ENCODE results near the gene SERPINA6.

SERPINA6 gene

GRCh38 chr14:94295360-94296180 is 27.6 kb downstream of the SERPINA6 start:
- Histone ChIP-seq H3K4ac (ENCODE audit: low read depth, low read length) (no peak overlapping the region), H3K36me3 (ENCODE audit: control insufficient read depth, insufficient read depth, low read length) (no peaks in the 10 kb centered on the region), H3K79me1 (ENCODE audit: low read length) (no peaks in the 10 kb centered on the region), H3K27me3 (ENCODE audit: insufficient read depth, low read length, poor library complexity) (no peaks in the 10 kb centered on the region), H3K18ac (ENCODE audit: low read length) (no peak overlapping the region), H3K27ac (ENCODE audit: low read depth, low read length) (no peak overlapping the region), H3K79me2 (ENCODE audit: control insufficient read depth, insufficient read depth, low read length) (no peaks in the 10 kb centered on the region), H4K8ac (ENCODE audit: low read depth, low read length) (no peak overlapping the region), H3K23ac (ENCODE audit: low read length) (no peak overlapping the region), H3K9ac (ENCODE audit: low read length) (no peak overlapping the region), H3K56ac (ENCODE audit: low read length) (no peak overlapping the region), H2BK15ac (replicated peaks; ENCODE audit: low read depth) (no peak overlapping the region), H2BK5ac (ENCODE audit: low read length) (no peak overlapping the region), H3K4me3 (ENCODE audit: low read length) (no peak overlapping the region), H4K5ac (ENCODE audit: low read length) (no peak overlapping the region), H2BK120ac (ENCODE audit: low read depth, low read length) (no peak overlapping the region), H3K4me1 (ENCODE audit: control insufficient read depth, low read depth, low read length) (no peaks in the 10 kb centered on the region), H3K4me2 (ENCODE audit: low read length) (no peak overlapping the region), H2AK5ac (ENCODE audit: low read length) (no peak overlapping the region)
- no CpG with 5 or more reads among the region's 9 CpGs for WGBS (ENCODE audit: extremely low coverage, insufficient coverage, low lambda C conversion rate)
- DNase-seq, result no peak

DNA sequence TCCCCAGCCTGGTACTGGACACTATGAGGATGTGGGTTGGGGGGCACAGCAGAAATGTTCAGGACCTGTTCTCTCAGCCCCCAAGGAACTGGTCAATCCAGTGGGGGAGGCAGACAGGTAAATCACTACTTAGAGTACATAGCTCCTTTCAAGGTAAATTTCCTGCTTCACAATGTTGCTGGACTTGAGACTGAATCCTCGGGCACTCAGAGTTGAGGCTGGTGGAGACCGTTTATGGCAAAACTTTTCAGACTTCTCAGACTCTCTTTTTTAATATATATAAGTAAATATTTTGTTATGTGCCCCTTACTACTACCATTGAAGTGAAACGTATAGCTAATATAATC is 29.6 kb downstream of the SERPINA6 start:
- H3K79me2 ChIP-seq (ENCODE audit: control insufficient read depth, insufficient read depth, low read length), result no peaks in the 10 kb centered on the region
- no peak overlapping the region for H3K27ac ChIP-seq (ENCODE audit: low read depth, low read length)
- no peak overlapping the region for H4K5ac ChIP-seq (ENCODE audit: low read length)
- H2AK5ac ChIP-seq (ENCODE audit: low read length), result no peak overlapping the region
- H4K8ac ChIP-seq (ENCODE audit: low read depth, low read length), result no peak overlapping the region
- no peak overlapping the region for H3K23ac ChIP-seq (ENCODE audit: low read length)
- no peak overlapping the region for H3K4me2 ChIP-seq (ENCODE audit: low read length)
- H3K36me3 ChIP-seq (ENCODE audit: control insufficient read depth, insufficient read depth, low read length), result no peaks in the 10 kb centered on the region
- WGBS (ENCODE audit: extremely low coverage, insufficient coverage, low lambda C conversion rate), result no CpG with 5 or more reads among the region's 3 CpGs
- no peak overlapping the region for H2BK5ac ChIP-seq (ENCODE audit: low read length)
- H3K4me3 ChIP-seq (ENCODE audit: low read length), result no peak overlapping the region
- no peak overlapping the region for H3K56ac ChIP-seq (ENCODE audit: low read length)
- H3K4ac ChIP-seq (ENCODE audit: low read depth, low read length), result no peak overlapping the region
- H3K18ac ChIP-seq (ENCODE audit: low read length), result no peak overlapping the region
- H3K9ac ChIP-seq (ENCODE audit: low read length), result no peak overlapping the region
- H3K4me1 ChIP-seq (ENCODE audit: control insufficient read depth, low read depth, low read length), result no peaks in the 10 kb centered on the region
- H2BK15ac ChIP-seq (replicated peaks; ENCODE audit: low read depth), result no peak overlapping the region
- no peak overlapping the region for H2BK120ac ChIP-seq (ENCODE audit: low read depth, low read length)
- no peaks in the 10 kb centered on the region for H3K79me1 ChIP-seq (ENCODE audit: low read length)
- DNase-seq, result no peak
- H3K27me3 ChIP-seq (ENCODE audit: insufficient read depth, low read length, poor library complexity), result no peaks in the 10 kb centered on the region

GRCh38 chr14:94292872-94293577 is 30.1 kb downstream of the SERPINA6 start, which contains the start of gene SERPINA10:
Gene SERPINA10 (minus strand): TSS chr14:94293268. CDS start chr14:94290593, 2,675 bp downstream.
- Histone ChIP-seq H2BK120ac (ENCODE audit: low read depth, low read length) (no peak within 1 kb of the TSS), H3K23ac (ENCODE audit: low read length) (no peak within 1 kb of the TSS), H3K4ac (ENCODE audit: low read depth, low read length) (no peak within 1 kb of the TSS), H3K79me1 (ENCODE audit: low read length) (no peaks in the 10 kb centered on the region), H3K18ac (ENCODE audit: low read length) (no peak within 1 kb of the TSS), H3K9ac (ENCODE audit: low read length) (no peak within 1 kb of the TSS), H3K4me3 (ENCODE audit: low read length) (no peak within 1 kb of the TSS), H3K27ac (ENCODE audit: low read depth, low read length) (no peak within 1 kb of the TSS), H3K56ac (ENCODE audit: low read length) (no peak within 1 kb of the TSS), H4K5ac (ENCODE audit: low read length) (no peak within 1 kb of the TSS), H3K36me3 (ENCODE audit: control insufficient read depth, insufficient read depth, low read length) (no peaks in the 10 kb centered on the region), H2BK5ac (ENCODE audit: low read length) (no peak within 1 kb of the TSS), H2AK5ac (ENCODE audit: low read length) (no peak within 1 kb of the TSS), H3K27me3 (ENCODE audit: insufficient read depth, low read length, poor library complexity) (no peaks in the 10 kb centered on the region), H3K4me1 (ENCODE audit: control insufficient read depth, low read depth, low read length) (no peaks in the 10 kb centered on the region), H3K79me2 (ENCODE audit: control insufficient read depth, insufficient read depth, low read length) (no peaks in the 10 kb centered on the region), H2BK15ac (replicated peaks; ENCODE audit: low read depth) (no peak within 1 kb of the TSS), H4K8ac (ENCODE audit: low read depth, low read length) (no peak within 1 kb of the TSS), H3K4me2 (ENCODE audit: low read length) (no peak within 1 kb of the TSS)
- WGBS (ENCODE audit: extremely low coverage, insufficient coverage, low lambda C conversion rate), result no CpG with 5 or more reads among the region's 10 CpGs
- DNase-seq, result no peak

DNA sequence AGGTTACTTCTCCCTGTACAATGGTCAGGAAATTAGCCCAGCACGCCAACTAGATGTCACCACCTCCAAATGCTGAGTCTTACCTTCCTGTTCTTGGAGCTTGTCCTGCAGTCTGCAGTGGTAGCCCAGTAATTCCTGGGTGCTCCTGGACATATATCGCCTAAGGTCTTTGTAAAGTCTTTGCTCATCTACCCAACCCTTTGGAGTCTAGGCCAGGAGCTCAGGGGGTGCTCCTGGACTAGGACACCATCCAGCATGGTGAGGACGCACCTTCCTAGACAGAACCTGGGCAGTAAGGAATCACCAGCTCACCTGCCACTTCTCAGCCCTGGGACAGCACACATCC is 30.6 kb downstream of the SERPINA6 start:
- H3K79me2 ChIP-seq (ENCODE audit: control insufficient read depth, insufficient read depth, low read length), result no peaks in the 10 kb centered on the region
- H3K36me3 ChIP-seq (ENCODE audit: control insufficient read depth, insufficient read depth, low read length), result no peaks in the 10 kb centered on the region
- no peak overlapping the region for H3K23ac ChIP-seq (ENCODE audit: low read length)
- no peak overlapping the region for H4K8ac ChIP-seq (ENCODE audit: low read depth, low read length)
- H3K79me1 ChIP-seq (ENCODE audit: low read length), result no peaks in the 10 kb centered on the region
- H3K27me3 ChIP-seq (ENCODE audit: insufficient read depth, low read length, poor library complexity), result no peaks in the 10 kb centered on the region
- WGBS (ENCODE audit: extremely low coverage, insufficient coverage, low lambda C conversion rate), result no CpG with 5 or more reads among the region's 3 CpGs
- no peak overlapping the region for H4K5ac ChIP-seq (ENCODE audit: low read length)
- H3K4me3 ChIP-seq (ENCODE audit: low read length), result no peak overlapping the region
- H3K27ac ChIP-seq (ENCODE audit: low read depth, low read length), result no peak overlapping the region
- H2BK5ac ChIP-seq (ENCODE audit: low read length), result no peak overlapping the region
- H2BK120ac ChIP-seq (ENCODE audit: low read depth, low read length), result no peak overlapping the region
- H2AK5ac ChIP-seq (ENCODE audit: low read length), result no peak overlapping the region
- no peak overlapping the region for H3K9ac ChIP-seq (ENCODE audit: low read length)
- no peaks in the 10 kb centered on the region for H3K4me1 ChIP-seq (ENCODE audit: control insufficient read depth, low read depth, low read length)
- no peak overlapping the region for H3K4ac ChIP-seq (ENCODE audit: low read depth, low read length)
- H3K56ac ChIP-seq (ENCODE audit: low read length), result no peak overlapping the region
- no peak overlapping the region for H2BK15ac ChIP-seq (replicated peaks; ENCODE audit: low read depth)
- no peak overlapping the region for H3K4me2 ChIP-seq (ENCODE audit: low read length)
- DNase-seq, result no peak
- no peak overlapping the region for H3K18ac ChIP-seq (ENCODE audit: low read length)

DNA sequence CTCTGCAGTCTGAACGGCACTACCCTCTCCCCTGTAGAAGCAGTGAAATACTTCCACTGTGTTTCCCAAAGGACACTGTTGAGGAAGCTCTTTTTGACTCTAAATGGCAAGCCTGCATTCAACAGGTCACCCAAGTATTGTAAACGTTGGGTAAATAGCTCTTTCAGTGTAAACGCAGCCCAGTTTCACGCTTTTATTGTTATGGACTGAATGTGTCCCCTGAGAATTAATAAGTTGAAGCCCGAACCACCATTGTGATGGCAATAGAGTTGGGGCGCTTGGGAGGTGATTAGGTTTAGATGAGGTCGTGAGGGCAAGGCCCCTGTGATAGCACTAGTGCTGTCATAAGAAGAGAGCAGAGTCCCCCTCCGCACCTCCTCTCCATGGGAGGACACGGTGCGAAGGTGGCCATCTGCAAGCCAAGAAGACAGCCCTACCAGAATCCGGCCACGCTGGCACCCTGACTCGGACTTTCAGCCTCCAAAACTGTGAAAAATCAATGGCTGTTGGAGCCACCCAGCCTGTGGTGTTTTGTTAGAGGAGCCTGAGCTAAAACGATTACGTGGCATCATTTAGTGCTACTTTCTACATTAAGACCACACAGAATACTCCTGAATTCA is 31.1 kb downstream of the SERPINA6 start:
- no peak overlapping the region for H2BK5ac ChIP-seq (ENCODE audit: low read length)
- no peak overlapping the region for H3K27ac ChIP-seq (ENCODE audit: low read depth, low read length)
- H3K18ac ChIP-seq (ENCODE audit: low read length), result no peak overlapping the region
- no CpG with 5 or more reads among the region's 15 CpGs for WGBS (ENCODE audit: extremely low coverage, insufficient coverage, low lambda C conversion rate)
- H3K4me1 ChIP-seq (ENCODE audit: control insufficient read depth, low read depth, low read length), result no peaks in the 10 kb centered on the region
- no peaks in the 10 kb centered on the region for H3K27me3 ChIP-seq (ENCODE audit: insufficient read depth, low read length, poor library complexity)
- no peak overlapping the region for H4K8ac ChIP-seq (ENCODE audit: low read depth, low read length)
- H2BK120ac ChIP-seq (ENCODE audit: low read depth, low read length), result no peak overlapping the region
- H3K79me1 ChIP-seq (ENCODE audit: low read length), result no peaks in the 10 kb centered on the region
- H3K4ac ChIP-seq (ENCODE audit: low read depth, low read length), result no peak overlapping the region
- no peak overlapping the region for H4K5ac ChIP-seq (ENCODE audit: low read length)
- H3K56ac ChIP-seq (ENCODE audit: low read length), result no peak overlapping the region
- H2AK5ac ChIP-seq (ENCODE audit: low read length), result no peak overlapping the region
- H3K36me3 ChIP-seq (ENCODE audit: control insufficient read depth, insufficient read depth, low read length), result no peaks in the 10 kb centered on the region
- DNase-seq, result no peak
- H2BK15ac ChIP-seq (replicated peaks; ENCODE audit: low read depth), result no peak overlapping the region
- H3K9ac ChIP-seq (ENCODE audit: low read length), result no peak overlapping the region
- H3K4me3 ChIP-seq (ENCODE audit: low read length), result no peak overlapping the region
- no peak overlapping the region for H3K4me2 ChIP-seq (ENCODE audit: low read length)
- H3K23ac ChIP-seq (ENCODE audit: low read length), result no peak overlapping the region
- no peaks in the 10 kb centered on the region for H3K79me2 ChIP-seq (ENCODE audit: control insufficient read depth, insufficient read depth, low read length)

All from mesendoderm (in vitro differentiated cells).